ENCODE measurements around the gene SNAI1.

SNAI1 gene

DNA sequence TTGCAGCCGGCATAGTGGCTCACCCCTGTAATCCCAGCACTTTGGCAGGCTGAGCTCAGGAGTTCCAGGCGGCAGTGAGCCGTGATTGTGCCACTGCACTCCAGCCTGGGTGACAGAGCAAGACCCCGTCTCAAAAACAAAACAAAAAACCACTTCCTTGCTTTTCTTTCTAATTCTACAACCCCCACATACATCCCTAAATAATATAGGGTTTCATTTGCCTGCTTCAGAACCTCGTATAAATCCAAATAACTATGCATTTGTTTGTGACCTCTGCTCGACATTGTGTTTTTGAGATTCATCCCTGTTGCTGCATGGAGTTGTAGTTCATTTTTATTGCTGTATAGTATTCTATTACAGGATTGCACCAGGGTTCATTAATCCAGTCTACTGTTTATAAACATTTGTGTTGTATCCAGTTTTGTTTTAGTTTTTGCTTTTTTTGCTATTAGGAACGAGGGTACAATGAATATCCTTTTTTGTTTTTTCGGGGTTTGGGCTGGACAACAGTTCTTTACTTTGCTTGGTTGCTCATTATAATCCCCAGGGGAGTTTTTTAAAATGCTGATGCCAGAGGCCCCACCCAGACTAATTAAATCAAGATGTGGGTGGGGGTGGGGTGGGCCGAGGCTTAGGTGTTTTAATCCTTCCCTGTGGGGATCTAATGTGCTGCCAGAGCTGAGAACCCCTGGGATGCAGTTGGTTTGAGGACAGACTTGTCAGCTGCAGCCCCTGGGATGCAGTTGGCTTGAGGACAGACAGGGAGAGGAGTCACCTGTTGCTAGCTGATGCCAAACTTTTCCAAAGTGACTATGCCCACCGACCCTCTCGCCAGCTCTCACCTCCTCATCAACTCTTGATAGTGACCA, 2.4 kb upstream of the SNAI1 start:
- ATAC-seq: no peak
- no peak for TF ChIP-seq PPARA (CRISPR knock-in tag; IDR thresholded peaks at IDR 0.05; ENCODE audit: borderline replicate concordance)
- TF ChIP-seq ARNTL (CRISPR knock-in tag; IDR thresholded peaks at IDR 0.05; ENCODE audit: borderline replicate concordance, low read depth): no peak
- no peak for TF ChIP-seq ZC3H10 (CRISPR knock-in tag; IDR thresholded peaks at IDR 0.05)

DNA sequence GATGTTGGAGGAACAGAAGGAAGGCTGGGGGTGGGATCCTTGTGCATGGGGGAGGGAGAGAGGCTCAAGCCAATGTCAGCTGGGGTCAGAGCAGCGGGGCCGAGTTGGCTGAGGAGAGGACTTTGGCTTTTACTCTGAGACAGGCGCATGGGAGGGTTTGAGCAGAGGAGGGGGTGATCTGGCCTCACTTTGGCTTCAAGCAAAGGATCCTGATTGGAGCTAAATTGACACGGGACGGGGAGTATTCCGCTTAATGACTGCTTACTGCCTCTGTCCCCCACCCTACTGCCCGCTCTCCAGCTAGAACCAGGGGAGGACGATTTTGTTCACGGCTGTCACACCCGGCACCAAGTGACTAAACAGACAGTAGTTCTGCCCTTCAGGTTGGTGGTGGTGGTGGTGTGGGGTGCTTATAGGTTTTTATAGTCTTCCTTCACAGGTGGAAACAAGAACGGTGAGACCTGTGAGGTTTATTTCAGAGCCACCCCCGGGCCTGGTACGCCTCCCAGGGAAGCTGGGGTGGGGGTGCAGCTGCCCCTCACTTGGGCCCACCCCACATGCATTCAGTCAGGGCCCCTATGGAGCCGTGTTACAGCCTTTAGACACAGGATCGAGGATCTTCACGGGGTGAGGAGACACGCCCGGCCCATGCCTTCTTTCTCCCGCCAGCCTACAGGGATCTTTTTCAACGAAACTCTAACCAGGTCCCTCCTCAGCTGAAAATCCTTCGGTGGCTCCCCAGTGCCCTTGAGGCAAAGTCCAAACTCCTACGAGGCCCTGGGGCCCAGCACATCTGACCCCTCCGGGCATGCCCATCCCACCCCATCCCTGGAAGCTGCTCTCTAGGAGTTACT, 1.3 kb upstream of the SNAI1 start:
- ATAC-seq: no peak
- no peak for TF ChIP-seq ZNF70 (CRISPR knock-in tag; IDR thresholded peaks at IDR 0.05)
- no peak for TF ChIP-seq CSDC2 (CRISPR knock-in tag; IDR thresholded peaks at IDR 0.05)
- TF ChIP-seq ISL1 (CRISPR knock-in tag; IDR thresholded peaks at IDR 0.05): no peak
- TF ChIP-seq, protein P1, sequence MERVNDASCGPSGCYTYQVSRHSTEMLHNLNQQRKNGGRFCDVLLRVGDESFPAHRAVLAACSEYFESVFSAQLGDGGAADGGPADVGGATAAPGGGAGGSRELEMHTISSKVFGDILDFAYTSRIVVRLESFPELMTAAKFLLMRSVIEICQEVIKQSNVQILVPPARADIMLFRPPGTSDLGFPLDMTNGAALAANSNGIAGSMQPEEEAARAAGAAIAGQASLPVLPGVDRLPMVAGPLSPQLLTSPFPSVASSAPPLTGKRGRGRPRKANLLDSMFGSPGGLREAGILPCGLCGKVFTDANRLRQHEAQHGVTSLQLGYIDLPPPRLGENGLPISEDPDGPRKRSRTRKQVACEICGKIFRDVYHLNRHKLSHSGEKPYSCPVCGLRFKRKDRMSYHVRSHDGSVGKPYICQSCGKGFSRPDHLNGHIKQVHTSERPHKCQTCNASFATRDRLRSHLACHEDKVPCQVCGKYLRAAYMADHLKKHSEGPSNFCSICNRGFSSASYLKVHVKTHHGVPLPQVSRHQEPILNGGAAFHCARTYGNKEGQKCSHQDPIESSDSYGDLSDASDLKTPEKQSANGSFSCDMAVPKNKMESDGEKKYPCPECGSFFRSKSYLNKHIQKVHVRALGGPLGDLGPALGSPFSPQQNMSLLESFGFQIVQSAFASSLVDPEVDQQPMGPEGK (CRISPR knock-in tag; IDR thresholded peaks at IDR 0.05; ENCODE audit: borderline replicate concordance): no peak
- no peak for TF ChIP-seq OSR1 (CRISPR knock-in tag; IDR thresholded peaks at IDR 0.05)
- TF ChIP-seq, protein P2, sequence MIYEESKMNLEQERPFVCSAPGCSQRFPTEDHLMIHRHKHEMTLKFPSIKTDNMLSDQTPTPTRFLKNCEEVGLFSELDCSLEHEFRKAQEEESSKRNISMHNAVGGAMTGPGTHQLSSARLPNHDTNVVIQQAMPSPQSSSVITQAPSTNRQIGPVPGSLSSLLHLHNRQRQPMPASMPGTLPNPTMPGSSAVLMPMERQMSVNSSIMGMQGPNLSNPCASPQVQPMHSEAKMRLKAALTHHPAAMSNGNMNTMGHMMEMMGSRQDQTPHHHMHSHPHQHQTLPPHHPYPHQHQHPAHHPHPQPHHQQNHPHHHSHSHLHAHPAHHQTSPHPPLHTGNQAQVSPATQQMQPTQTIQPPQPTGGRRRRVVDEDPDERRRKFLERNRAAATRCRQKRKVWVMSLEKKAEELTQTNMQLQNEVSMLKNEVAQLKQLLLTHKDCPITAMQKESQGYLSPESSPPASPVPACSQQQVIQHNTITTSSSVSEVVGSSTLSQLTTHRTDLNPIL (CRISPR knock-in tag; IDR thresholded peaks at IDR 0.05; ENCODE audit: low read depth): no peak
- TF ChIP-seq ESRRG (CRISPR knock-in tag; IDR thresholded peaks at IDR 0.05): no peak
- TF ChIP-seq TOX (CRISPR knock-in tag; IDR thresholded peaks at IDR 0.05; ENCODE audit: borderline replicate concordance): no peak
- no peak for TF ChIP-seq ZNF8 (CRISPR knock-in tag; IDR thresholded peaks at IDR 0.05)
- TF ChIP-seq, protein P3, sequence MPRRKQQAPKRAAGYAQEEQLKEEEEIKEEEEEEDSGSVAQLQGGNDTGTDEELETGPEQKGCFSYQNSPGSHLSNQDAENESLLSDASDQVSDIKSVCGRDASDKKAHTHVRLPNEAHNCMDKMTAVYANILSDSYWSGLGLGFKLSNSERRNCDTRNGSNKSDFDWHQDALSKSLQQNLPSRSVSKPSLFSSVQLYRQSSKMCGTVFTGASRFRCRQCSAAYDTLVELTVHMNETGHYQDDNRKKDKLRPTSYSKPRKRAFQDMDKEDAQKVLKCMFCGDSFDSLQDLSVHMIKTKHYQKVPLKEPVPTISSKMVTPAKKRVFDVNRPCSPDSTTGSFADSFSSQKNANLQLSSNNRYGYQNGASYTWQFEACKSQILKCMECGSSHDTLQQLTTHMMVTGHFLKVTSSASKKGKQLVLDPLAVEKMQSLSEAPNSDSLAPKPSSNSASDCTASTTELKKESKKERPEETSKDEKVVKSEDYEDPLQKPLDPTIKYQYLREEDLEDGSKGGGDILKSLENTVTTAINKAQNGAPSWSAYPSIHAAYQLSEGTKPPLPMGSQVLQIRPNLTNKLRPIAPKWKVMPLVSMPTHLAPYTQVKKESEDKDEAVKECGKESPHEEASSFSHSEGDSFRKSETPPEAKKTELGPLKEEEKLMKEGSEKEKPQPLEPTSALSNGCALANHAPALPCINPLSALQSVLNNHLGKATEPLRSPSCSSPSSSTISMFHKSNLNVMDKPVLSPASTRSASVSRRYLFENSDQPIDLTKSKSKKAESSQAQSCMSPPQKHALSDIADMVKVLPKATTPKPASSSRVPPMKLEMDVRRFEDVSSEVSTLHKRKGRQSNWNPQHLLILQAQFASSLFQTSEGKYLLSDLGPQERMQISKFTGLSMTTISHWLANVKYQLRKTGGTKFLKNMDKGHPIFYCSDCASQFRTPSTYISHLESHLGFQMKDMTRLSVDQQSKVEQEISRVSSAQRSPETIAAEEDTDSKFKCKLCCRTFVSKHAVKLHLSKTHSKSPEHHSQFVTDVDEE (CRISPR knock-in tag; IDR thresholded peaks at IDR 0.05): no peak
- no peak for TF ChIP-seq RARB (CRISPR knock-in tag; IDR thresholded peaks at IDR 0.05)
- TF ChIP-seq, protein P4, sequence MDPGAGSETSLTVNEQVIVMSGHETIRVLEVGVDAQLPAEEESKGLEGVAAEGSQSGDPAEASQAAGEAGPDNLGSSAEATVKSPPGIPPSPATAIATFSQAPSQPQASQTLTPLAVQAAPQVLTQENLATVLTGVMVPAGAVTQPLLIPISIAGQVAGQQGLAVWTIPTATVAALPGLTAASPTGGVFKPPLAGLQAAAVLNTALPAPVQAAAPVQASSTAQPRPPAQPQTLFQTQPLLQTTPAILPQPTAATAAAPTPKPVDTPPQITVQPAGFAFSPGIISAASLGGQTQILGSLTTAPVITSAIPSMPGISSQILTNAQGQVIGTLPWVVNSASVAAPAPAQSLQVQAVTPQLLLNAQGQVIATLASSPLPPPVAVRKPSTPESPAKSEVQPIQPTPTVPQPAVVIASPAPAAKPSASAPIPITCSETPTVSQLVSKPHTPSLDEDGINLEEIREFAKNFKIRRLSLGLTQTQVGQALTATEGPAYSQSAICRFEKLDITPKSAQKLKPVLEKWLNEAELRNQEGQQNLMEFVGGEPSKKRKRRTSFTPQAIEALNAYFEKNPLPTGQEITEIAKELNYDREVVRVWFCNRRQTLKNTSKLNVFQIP (CRISPR knock-in tag; IDR thresholded peaks at IDR 0.05; ENCODE audit: borderline replicate concordance, low read depth): no peak
- no peak for TF ChIP-seq PPARA (CRISPR knock-in tag; IDR thresholded peaks at IDR 0.05; ENCODE audit: borderline replicate concordance)
- no peak for TF ChIP-seq ZFP3 (CRISPR knock-in tag; IDR thresholded peaks at IDR 0.05)
- no peak for TF ChIP-seq BACH2 (CRISPR knock-in tag; IDR thresholded peaks at IDR 0.05; ENCODE audit: borderline replicate concordance)
- no peak for TF ChIP-seq TCF4 (CRISPR knock-in tag; IDR thresholded peaks at IDR 0.05; ENCODE audit: borderline replicate concordance)
- TF ChIP-seq GLIS3 (CRISPR knock-in tag; IDR thresholded peaks at IDR 0.05): no peak
- TF ChIP-seq ARNTL (CRISPR knock-in tag; IDR thresholded peaks at IDR 0.05; ENCODE audit: borderline replicate concordance, low read depth): no peak

DNA sequence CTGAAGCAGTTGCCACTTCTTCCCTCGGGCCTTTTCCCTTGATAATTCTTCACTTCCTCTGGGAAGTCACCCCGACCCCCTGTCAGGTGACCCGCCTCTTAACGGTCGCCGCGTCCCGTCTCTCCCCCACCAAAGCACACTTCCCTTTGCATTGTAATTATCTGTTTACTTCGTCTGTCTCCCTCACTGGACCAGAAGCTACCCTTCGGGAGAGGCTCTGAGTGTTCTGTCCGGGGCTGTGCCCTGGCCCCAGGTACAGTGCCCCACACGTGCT, 771 bp upstream of the SNAI1 start:
- no peak for TF ChIP-seq ZFP30 (CRISPR knock-in tag; IDR thresholded peaks at IDR 0.05)
- no peak for TF ChIP-seq ZNF8 (CRISPR knock-in tag; IDR thresholded peaks at IDR 0.05)
- no peak for TF ChIP-seq BACH2 (CRISPR knock-in tag; IDR thresholded peaks at IDR 0.05; ENCODE audit: borderline replicate concordance)
- TF ChIP-seq, protein P2 (CRISPR knock-in tag; IDR thresholded peaks at IDR 0.05; ENCODE audit: low read depth): no peak
- no peak for ATAC-seq
